Left ventricle myocardium superior (tissue), 1 donor: ENCODE measurements around the gene NANOS3. TPM values are rescaled to one million over a fixed set of nuclear protein-coding genes. Genes with fewer than 3 reads are reported as not detected.
"Not testable (repeated sequence)": the region's sequence is repeated elsewhere in the genome, so short reads cannot be mapped to it uniquely, and the experiment has no call there.

Experiments used
- ATAC-seq: fragments of 200-7000 bp; cut with Tn5 transposase; one replicate; pipeline ENCODE4 v1.9.1; 2020; ENCODE audit warnings: mild to moderate bottlenecking, moderate library complexity
- DNase-seq: peaks from one replicate; pipeline ENCODE4 v3.0.0-alpha.2; 2020
- intact Hi-C: fragments of 100-400 bp; cut with micrococcal nuclease; formaldehyde crosslinking; loops from one replicate; pipeline ENCODE4 v1.11.0; 2022
- total RNA-seq: library from RNA; stranded (reverse); fragmentation: NEBNext Ultra II Directional; extraction: Animal tissue kit (Norgen Biotek cat#: 25700); gene quantifications from one replicate; pipeline ENCODE4 v1.2.1, GENCODE V29; 2021
- donor health status: DM: no; HTN: yes; CAD: no; lungs with severe emphysema.

The NANOS3 gene
- total RNA-seq, 1 donor from 2014 or later, result 0.69 TPM

- peak; percentile 14 for ATAC-seq
- intact Hi-C loops, result no loop called here
Measured at GRCh38 chr19:13842291-13843103, 34.4 kb upstream of the NANOS3 start.

DNA sequence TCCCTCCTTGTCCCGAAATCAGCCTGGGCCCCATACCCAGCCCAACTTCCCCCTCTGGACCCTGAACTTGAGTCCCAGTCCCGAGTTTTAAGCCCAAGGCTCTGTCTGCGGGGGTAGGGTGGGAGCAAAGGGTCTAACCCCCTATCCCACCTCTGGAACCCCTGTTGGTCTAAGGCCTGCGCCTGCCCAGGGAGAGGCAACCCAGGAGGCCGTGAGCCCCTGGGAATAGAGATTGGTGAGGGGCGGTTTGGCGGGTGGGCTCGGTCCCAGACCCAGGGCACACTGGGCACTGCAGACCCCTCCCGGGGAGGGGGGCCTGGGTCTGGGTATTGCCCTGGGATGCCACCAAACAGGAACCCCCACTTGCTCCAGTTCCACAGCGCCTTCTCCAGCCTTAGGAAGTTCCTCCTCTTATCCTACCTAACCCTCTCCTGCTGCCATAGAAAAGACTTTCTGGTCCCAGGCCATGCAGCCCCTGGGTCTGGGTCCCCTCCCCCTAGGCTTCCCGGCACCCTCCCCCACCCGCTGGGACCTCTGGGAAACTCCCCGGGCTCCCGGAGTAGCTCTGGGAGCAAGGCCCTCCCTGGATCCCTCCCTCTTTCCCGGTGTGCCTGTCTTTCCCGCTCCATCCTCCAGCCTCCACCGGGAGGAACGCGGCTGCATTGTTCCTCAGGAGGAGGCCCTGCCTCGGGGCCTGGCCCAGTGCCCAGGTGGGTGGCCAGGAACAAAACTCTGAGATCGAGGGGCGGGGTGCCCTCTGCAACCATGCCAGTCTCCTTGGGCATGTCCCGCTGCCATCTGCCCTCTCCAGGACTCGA lies 33.6 kb upstream of the NANOS3 start:
- DNase-seq, result peak; percentile 67
- ATAC-seq, result no peak
- intact Hi-C loops, result no loop called here

More at GRCh38 chr19:13842291-13843103, 34.4 kb upstream of the NANOS3 start:
- DNase-seq, result peak; percentile 94

DNA sequence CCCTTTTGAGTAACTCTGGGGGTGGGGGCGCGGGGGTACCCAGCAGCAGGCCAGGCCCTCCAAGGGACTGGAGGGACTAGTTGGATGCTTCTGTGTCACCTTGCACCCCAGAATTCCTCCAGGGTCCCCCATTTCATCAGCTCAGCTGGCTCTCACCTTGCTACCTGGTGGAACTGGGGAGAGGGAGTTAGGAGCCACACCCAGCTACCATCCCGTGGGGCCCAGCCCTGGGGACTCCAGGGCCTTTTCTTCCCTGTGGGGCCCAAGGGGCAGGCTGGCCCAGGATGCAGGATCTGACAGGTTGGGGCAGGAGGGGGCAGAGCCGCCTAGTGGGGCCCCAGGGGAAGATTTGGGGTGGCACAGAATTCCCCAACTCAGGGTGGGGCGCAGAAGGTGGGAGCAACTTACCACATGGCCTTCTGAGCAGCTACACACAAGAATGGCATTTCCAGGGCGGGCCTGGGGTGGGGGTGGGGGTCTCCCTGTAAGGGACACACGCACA lies 32.8 kb upstream of the NANOS3 start:
- ATAC-seq (no peak), DNase-seq (no peak)
- intact Hi-C loops, result no loop called here

DNA sequence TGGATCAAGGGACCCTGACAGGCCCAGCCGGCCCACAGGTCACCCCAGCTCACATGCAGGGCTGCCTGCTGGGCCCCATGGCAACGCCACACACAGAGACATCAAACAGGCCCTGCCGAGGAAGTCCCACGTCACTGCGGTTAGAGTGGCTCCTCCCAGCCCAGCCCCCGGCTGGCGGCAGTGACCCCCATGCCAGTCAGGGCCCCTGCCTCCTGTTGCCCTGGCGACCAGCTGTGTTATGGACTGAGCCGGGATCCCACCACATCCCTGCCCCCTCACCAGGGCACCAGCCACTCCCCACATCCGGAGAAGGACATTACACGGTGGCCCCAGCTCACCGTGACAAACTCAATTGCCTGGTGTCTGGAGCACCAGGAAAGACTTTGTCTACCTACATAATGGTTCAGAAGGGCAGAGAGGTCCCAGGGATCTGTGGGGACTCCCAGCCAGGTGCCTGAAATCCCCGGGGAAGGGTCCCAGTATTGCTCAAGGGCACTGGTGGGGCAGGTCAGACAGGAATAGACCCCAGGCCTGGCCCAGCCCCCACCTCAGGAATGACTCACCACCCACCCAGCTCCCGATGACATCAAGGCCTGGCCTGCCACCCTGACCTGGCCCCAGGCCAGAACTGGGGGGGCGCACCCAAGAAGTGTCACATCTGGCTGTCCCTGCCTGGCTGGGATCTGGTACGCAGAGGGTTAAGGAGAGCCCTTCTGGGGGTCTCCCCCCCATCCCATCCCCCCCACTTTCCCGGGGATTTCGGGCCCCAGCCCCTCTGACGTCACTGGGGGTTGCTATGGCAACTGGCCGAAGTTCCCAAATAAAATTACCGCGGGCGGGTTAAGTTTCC lies 30.2 kb upstream of the NANOS3 start:
- peak; percentile 92 for DNase-seq
- peak; percentile 64 for ATAC-seq
- intact Hi-C loops, result no loop called here

DNA sequence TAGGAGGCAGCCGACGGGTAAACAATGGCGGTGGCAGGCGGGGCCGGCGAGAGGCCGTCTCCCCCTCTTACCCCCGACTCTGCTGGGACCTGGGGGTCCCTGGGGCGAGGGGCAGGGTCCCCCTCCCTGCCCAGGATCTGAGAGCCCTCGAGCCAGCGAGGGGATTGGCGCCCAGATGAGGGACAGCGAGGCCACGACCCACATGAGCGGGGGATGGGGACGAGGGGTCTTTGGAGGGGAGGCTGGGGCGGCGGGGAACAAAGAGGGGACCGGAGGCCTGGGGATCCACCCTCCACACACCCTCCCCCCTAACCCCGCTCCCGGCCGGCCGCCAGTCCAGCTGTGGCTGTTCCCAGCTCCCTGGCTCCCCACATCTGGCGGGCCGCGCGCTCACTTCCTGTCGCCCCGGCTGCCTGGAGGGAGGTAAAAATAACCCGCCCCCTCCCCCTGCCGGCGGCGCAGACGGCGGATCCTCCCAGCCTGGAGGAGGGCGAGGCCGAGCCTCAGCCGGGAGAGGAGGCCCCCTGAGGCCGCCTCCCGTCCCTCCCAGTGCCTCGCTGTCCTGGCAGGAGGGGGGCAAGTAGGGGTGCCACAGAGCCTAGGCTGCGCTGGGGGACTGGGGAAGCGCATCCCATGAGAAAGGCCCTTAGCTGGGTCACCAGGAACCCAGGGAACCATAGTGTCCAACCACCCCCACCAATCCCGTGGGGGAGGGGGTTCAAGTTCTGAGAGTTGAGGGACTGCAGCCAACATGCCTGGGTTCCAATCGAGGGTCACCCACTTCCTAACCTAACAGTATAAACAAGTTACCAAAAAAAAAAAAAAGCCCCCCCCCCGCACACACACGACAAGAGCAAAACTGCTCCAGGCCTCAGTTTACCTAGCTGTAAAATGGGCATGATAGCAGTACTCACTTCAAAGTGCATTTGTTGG lies 29.3 kb upstream of the NANOS3 start:
- ATAC-seq (peak; percentile 77), DNase-seq (peak; percentile 98)
- intact Hi-C loops, result no loop called here

DNA sequence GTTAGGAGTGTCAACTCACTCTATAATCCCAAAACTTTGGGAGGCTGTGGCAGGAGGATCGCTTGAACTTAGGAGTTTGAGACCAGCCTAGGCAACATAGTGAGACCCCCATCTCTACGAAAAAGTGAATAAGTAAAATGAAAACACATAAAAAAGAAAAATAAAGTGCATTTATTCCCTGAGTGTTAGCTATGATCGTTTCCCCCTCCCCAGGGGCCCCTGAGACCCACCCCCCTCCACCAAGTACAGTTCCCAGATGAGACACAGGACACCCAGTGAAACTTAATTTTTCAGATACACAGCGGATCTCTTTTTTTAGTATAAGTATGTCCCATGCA lies 28.6 kb upstream of the NANOS3 start:
- ATAC-seq, result no peak
- DNase-seq, result no peak
- intact Hi-C loops, result no loop called here

- intact Hi-C loops, result no loop called here
- DNase-seq (no peak), ATAC-seq (no peak)
Measured at GRCh38 chr19:13848798-13849676, 27.9 kb upstream of the NANOS3 start.

- intact Hi-C loops, result no loop called here
- peak; percentile 40 for ATAC-seq
- DNase-seq, result peak; percentile 94
Measured at GRCh38 chr19:13849991-13850909, 26.7 kb upstream of the NANOS3 start.

GRCh38 chr19:13850910-13851733 lies 25.8 kb upstream of the NANOS3 start:
- ATAC-seq (peak; percentile 52), DNase-seq (peak; percentile 86)
- intact Hi-C loops, result no loop called here

GRCh38 chr19:13851734-13852114 lies 25.2 kb upstream of the NANOS3 start:
- DNase-seq, ATAC-seq, intact Hi-C loops: not testable (repeated sequence)

DNA sequence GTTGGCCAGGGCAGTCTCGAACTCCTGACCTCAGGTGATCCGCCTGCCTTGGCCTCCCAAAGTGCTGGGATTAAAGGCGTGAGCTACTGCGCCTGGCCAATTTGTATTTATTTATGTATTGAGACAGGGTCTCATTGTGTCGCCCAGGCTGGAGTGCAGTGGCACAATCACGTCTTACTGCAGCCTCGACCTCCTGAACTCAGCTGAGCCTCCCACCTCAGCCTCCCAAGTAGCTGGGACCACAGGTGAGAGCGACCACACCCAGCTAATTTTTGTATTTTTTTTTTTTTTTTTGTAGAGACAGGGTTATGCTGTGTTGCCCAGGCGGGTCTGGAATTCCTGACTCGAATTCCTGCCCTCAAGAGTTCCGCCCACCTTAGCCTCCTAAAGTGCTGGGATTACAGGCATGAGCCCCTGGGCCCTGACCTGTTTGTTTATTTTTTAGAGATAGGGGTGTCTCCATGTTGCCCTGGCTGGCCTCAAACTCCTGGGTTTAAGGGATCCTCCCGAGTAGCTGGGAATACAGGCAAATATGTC lies 24.7 kb upstream of the NANOS3 start:
- intact Hi-C loops, result not testable (repeated sequence)

GRCh38 chr19:13856497-13856896 lies 20.4 kb upstream of the NANOS3 start:
- ATAC-seq (no peak), DNase-seq (no peak)
- intact Hi-C loops, result no loop called here

More for the DNA sequence above, 24.7 kb upstream of the NANOS3 start:
- not testable (repeated sequence) for ATAC-seq, DNase-seq

DNA sequence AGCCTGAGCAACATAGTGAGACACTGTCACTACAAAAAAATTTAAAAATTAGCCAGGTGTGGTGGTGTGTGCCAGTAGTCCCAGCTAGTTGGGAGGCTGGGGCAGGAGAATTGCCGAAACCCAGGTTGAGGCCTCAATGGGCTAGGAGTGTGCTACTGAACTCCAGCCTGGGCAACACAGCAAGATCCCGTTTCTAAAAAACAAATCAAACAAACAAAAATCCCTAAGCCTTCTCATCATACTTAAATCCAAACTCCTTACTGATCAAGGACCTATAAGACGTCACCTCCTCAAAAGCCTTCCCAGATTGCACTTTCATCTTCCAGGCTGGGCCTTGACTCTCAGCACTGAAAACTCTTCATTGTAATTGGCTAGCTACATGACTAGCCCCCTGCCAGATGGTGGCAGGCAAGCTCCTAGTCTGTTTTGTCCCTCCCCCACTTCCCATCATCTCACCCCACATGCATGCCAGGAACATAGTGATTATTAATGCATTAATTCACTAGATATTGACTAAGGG lies 17.5 kb upstream of the NANOS3 start:
- DNase-seq, result no peak
- no peak for ATAC-seq
- intact Hi-C loops, result no loop called here

DNA sequence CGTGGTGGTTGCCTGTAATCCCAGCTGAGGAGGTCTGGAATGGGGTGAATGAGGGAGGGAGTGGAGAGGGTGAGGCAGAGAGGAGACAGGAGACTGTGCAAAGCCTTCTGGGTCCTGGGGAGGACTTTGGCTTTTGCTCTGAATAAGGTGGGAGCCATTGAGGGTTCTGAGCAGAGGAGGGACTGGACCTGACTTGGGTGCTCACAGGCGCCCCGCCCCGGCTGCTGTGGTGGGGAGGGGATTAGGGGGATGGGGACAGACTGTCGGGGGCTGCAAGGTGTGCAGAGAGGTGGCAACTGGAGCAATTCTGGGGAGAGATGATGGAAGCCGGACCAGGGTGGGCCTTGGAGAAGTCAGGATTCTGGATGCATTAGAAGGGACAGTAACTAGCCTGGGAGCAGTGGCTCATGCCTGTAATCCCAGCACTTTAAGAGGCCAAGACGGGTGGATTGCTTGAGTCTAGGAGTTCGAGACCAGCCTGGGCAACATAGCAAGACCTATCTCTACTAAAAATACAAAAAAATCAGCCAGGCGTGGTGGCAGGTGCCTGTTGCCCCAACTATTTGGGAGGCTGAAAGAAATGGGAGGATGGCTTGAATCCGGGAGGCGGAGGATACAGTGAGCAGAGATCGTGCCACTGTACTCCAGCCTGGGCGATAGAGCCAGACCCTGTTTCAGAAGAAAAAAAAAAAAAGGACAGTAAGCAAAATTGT lies 16.1 kb upstream of the NANOS3 start:
- DNase-seq, result no peak
- intact Hi-C loops, result loop anchor here (10.0 kb wide), 1 partner anchor 76 kb away; no protein-coding TSS in a partner anchor

More for the DNA sequence above, 16.1 kb upstream of the NANOS3 start:
- ATAC-seq, result no peak
